Left lung (tissue), 10 donors: Measurements from ENCODE around the gene RALGPS1. TPM values are rescaled to one million over a fixed set of nuclear protein-coding genes. Genes with fewer than 3 reads are reported as not detected.

Experiments
- ATAC-seq: fragments of 200-7000 bp; cut with Tn5 transposase; one replicate; pipeline ENCODE4 v1.9.1; 2020; ENCODE audit warnings: moderate library complexity
- DNase-seq, 4 donors: peaks; one replicate each; pipeline ENCODE4 v3.0.0-alpha.2; 2013 to 2020
- H3K27ac ChIP-seq, 2 donors: fragments of 200-600 bp; sonication (generic) in 1 of 2; one replicate each; pipeline versions ENCODE4 v1.5.0 to v1.8.0; 2020 to 2021
- H3K27me3 ChIP-seq, 2 donors: fragments of 200-600 bp; sonication (generic) in 1 of 2; one replicate each; pipeline versions ENCODE4 v1.5.0 to v1.8.0; 2020 to 2021
- H3K36me3 ChIP-seq, 2 donors: fragments of 200-600 bp; sonication (generic) in 1 of 2; one replicate each; pipeline versions ENCODE4 v1.5.0 to v1.8.0; 2020 to 2021
- H3K4me1 ChIP-seq, 2 donors: fragments of 200-600 bp; one replicate each; pipeline ENCODE4 v1.8.0; 2021
- H3K4me3 ChIP-seq, 2 donors: fragments of 200-600 bp; sonication (generic) in 1 of 2; one replicate each; pipeline versions ENCODE4 v1.5.0 to v1.8.0; 2020 to 2021; ENCODE audit warnings: mild to moderate bottlenecking in 1 of 2
- H3K9me3 ChIP-seq, 2 donors: fragments of 200-600 bp; sonication (generic) in 1 of 2; one replicate each; pipeline versions ENCODE4 v1.5.0 to v1.8.0; 2020 to 2021
- intact Hi-C, 2 donors: fragments of 100-400 bp; cut with DNase I; formaldehyde crosslinking; loops; one replicate each; pipeline versions ENCODE4 v1.11.2 to v1.14.2; 2022
- polyA plus RNA-seq, 6 donors: library from polyadenylated mRNA; unstranded; fragments of 120-200 nt; gene quantifications; one replicate each; pipeline ENCODE4 v1.2.1, GENCODE V29; 2013; ENCODE audit not compliant: insufficient read length in 6 of 6
- total RNA-seq, 2 donors: library from RNA; stranded (reverse); fragmentation: NEBNext Ultra II Directional; extraction: Animal tissue kit (Norgen Biotek cat#: 25700); gene quantifications; one replicate each; pipeline ENCODE4 v1.2.1, GENCODE V29; 2021
- TF ChIP-seq, protein P1 (sequence below), 2 donors: fragments of 200-600 bp; sonication (generic) in 1 of 2; IDR thresholded peaks; one replicate each; pipeline versions ENCODE4 v1.5.0 to v1.8.0; 2021; ENCODE audit warnings: antibody characterized with exemption in 2 of 2
- donor health status: DM: no; HTN: yes; CAD: no.
- donor health status: DM: no; HTN: no; CAD: no.

Gene RALGPS1
- total and polyA plus RNA-seq, 8 donors: 11.9 to 27.6 (median 21.5) TPM

DNA sequence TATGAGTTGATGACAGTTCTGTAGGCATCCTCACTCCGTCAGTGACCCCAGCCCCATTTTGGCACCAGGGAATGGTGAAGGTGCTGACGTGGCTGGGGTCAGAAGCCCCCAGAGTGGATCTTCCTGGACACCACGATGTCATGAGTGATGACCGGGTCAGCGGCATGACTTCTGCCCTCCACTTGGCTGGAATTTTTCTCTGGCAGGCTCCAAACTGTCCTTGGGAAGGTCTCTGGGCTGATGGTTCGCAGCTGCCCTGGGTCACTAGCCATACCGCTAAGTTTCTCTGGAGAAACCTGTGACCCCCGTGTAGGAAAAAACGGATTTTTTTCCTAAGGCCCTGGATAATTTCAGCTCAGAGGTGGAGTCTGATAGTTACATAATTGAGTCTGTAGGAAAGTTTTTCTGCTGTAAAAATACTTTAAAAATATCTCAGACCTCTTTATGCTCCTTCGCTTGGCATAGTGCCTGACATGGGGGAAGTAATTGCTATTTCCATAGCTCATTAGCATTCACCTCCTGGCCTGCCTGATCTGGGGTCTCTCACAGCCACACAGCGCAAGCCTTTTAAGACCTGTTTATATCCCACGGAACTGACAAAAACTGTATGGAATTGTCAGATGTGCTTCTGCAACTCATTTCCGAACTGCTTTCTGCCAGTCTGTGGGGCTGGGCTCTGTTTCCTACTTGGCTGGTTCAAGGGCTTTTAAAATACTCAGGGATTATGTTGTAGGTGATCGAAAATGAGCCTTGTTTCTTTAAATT, 138.7 kb downstream of the RALGPS1 start:
- H3K36me3 ChIP-seq: no peaks in the 10 kb centered on the region
- peak in 2 of 4 donors; percentile 42 to 52 for DNase-seq
- ATAC-seq: no peak

DNA sequence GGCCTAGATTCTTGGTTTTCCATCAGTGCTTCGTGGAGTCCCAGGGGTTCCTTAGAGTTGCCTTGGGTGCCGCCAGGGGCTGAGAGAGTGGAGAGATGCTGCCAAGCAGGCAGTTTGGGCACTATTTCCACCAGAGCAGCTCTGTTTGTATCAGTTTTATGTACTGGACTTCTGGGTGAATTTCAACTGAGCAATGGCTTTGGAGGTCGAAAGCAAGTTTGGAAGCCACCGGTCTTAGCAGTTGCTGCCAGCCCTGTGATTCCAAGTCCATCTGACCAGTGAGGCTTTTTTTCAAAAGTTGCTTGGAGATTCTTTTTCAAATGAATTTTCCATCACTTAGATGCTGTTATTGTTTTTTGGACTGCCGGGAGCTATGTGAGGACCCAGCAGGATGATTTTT, 139.4 kb downstream of the RALGPS1 start:
- H3K27ac ChIP-seq: no peak overlapping the region
- H3K27me3 ChIP-seq: no peaks in the 10 kb centered on the region
- H3K9me3 ChIP-seq: no peaks in the 10 kb centered on the region
- intact Hi-C loops: no loop called here
- TF ChIP-seq, protein P1, sequence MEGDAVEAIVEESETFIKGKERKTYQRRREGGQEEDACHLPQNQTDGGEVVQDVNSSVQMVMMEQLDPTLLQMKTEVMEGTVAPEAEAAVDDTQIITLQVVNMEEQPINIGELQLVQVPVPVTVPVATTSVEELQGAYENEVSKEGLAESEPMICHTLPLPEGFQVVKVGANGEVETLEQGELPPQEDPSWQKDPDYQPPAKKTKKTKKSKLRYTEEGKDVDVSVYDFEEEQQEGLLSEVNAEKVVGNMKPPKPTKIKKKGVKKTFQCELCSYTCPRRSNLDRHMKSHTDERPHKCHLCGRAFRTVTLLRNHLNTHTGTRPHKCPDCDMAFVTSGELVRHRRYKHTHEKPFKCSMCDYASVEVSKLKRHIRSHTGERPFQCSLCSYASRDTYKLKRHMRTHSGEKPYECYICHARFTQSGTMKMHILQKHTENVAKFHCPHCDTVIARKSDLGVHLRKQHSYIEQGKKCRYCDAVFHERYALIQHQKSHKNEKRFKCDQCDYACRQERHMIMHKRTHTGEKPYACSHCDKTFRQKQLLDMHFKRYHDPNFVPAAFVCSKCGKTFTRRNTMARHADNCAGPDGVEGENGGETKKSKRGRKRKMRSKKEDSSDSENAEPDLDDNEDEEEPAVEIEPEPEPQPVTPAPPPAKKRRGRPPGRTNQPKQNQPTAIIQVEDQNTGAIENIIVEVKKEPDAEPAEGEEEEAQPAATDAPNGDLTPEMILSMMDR (IDR thresholded peaks at IDR 0.05): no peak
- ATAC-seq (no peak), DNase-seq (no peak)
- H3K36me3 ChIP-seq: no peaks in the 10 kb centered on the region
- H3K4me3 ChIP-seq: no peak overlapping the region
- H3K4me1 ChIP-seq: peaks cover 12 to 23% of the 10 kb centered on the region in 2 donors

More for the DNA sequence above, 138.7 kb downstream of the RALGPS1 start:
- no peak overlapping the region for H3K4me3 ChIP-seq
- peaks cover 12 to 31% of the 10 kb centered on the region in 2 donors for H3K4me1 ChIP-seq
- H3K27ac ChIP-seq: peak overlapping the region in 1 of 2 donors; percentile 21
- H3K9me3 ChIP-seq: no peaks in the 10 kb centered on the region
- intact Hi-C loops: no loop called here
- TF ChIP-seq, protein P1 (IDR thresholded peaks at IDR 0.05): no peak
- H3K27me3 ChIP-seq: no peaks in the 10 kb centered on the region

DNA sequence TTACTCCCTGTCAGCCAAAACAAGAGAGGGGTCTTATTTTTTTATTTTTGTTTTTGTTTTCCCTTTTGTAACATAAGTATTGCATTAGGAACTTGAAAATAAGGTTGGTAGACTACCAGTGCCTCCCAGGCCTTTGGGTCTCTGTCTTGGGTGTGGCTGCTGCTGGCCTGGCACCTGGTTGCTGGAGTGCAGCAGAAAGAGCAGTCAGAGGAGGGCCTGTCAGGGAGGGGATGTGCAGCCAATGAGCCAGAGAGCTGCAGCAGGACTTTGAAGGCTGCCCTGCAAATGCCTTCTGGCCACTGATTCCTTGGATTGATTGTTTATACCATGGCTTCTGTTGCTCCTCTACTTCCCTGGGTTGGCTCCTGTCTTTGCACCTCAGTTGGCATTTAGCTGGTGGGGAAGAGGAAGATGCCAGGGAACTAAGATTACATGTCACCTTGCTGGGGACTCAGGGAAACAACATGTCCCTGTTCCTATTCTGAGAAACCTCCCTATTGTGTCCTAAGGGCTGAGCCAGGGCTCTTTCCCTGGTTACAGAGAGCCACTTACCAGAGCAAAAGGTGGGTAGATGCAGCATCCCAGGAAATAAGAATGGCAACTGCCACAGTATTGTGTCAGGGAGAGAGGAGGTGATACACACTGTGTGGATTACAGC, 141.3 kb downstream of the RALGPS1 start:
- Histone ChIP-seq H3K9me3 (no peaks in the 10 kb centered on the region), H3K36me3 (no peaks in the 10 kb centered on the region), H3K4me3 (no peak overlapping the region), H3K4me1 (peaks cover 4 to 6% of the 10 kb centered on the region in 2 donors), H3K27me3 (no peaks in the 10 kb centered on the region), H3K27ac (no peak overlapping the region)
- intact Hi-C loops: no loop called here
- ATAC-seq (no peak), DNase-seq (no peak)
- TF ChIP-seq, protein P1 (IDR thresholded peaks at IDR 0.05): no peak

DNA sequence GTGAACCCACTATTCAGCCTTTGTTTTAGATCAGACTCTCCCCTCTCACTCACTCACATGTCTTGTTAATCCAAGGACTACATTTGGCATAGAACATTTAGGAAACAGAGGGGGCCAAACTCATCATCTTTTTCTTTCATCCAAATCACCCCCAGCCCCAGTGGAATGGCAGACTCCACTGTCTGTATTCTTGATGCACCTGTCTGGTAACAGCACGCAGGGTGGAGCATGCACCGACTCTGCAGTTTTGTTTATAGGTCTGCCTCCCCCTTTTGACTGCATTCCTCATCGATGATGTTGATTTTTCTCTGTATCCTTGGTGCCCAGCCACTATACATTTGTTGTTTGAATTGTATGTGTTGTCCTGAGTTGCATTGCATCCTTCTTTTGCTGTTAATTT, 141.9 kb downstream of the RALGPS1 start:
- ATAC-seq: no peak
- H3K27ac ChIP-seq: no peak overlapping the region
- no peaks in the 10 kb centered on the region for H3K27me3 ChIP-seq
- TF ChIP-seq, protein P1 (IDR thresholded peaks at IDR 0.05): no peak
- DNase-seq: no peak
- H3K4me1 ChIP-seq: peaks cover 0 to 6% of the 10 kb centered on the region in 2 donors
- H3K36me3 ChIP-seq: no peaks in the 10 kb centered on the region
- no peaks in the 10 kb centered on the region for H3K9me3 ChIP-seq
- intact Hi-C loops: no loop called here
- no peak overlapping the region for H3K4me3 ChIP-seq

DNA sequence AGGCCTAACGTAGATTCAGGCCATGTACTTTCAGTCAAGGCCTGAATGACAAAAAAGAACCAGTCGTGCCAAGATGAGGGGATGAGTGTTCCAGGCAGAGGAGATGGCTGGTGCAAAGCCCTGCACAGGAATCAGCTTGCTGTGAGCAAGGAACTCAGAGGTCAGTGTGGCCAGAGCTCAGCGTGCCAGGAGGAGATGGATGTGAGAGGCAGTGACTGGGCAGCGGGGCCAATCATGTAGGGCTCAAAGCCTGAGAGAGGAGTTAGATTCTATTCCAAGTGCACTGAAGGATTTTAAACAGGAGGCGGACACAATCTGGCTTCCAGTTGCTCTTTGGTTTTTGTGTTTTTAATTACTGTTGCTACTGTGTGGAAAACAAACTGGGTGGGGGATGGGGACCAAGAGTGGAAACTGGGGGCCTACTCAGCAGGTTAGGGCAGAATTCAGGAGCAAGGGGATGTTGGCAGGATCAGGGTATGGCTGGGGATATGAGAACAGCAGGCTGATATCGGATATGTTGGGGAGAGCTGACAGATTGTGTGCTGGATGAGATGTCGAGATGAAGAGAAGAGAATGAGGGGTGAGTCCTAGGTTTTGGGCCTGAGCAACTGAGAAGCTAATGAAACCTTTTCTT, 143.5 kb downstream of the RALGPS1 start:
- TF ChIP-seq, protein P1 (IDR thresholded peaks at IDR 0.05): no peak
- Histone ChIP-seq H3K4me3 (no peak overlapping the region), H3K9me3 (no peaks in the 10 kb centered on the region), H3K4me1 (peaks cover 0 to 3% of the 10 kb centered on the region in 2 donors), H3K27ac (no peak overlapping the region), H3K36me3 (no peaks in the 10 kb centered on the region), H3K27me3 (no peaks in the 10 kb centered on the region)
- intact Hi-C loops: no loop called here
- ATAC-seq (no peak), DNase-seq (no peak)
